Measurements from ENCODE around the gene ZKSCAN1.
A peak's percentile ranks its signal among the peaks of the same experiment; 100 is the strongest.
"Not testable (repeated sequence)": the region's sequence is repeated elsewhere in the genome, so short reads cannot be mapped to it uniquely, and the experiment has no call there.

Gene ZKSCAN1

DNA sequence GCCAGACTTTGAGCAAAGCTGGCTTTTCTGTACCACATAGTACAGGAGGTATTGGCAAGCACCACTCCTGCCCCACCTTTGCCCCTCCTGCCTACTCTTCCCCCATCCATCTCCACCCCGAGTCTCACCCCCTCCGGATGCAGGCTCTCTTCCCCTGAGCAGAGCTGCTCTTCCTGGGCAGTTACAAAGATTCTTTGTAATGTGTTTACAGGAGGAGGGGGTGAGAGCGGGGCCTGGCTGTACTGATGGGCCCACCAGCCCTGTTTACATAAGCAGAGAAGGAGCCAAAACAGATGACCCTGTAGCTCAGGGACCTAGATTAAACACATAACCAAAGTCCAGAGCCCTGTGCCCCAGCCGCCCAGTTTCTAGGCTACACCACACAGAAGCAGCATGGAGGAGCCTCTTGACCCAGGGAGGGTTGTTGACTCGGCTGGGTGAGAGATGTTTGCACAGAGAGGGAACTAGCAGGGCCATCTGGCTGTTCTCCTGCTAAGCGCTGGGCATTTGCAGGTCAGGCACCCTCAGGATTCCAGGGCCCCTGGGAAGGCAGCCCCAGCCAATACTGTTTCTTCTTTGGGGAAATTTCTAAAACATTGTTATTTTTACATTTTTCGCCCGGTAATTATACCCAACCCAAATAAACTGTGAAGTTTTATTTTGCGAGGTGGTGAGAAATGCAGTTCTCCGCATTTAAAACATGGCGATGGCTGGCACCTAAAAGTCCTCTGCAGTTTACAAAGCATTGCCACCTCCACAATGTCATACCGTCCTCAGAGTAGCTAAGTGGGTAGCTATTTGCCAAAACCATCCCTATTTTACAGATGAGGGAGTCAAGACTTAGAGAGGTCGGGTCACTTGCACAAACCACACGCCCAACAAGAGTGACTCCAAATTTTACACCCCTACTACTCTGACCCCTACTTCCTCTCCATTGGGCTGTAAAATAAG lies 11.4 kb upstream of the ZKSCAN1 start:
- DNase-seq: no peak

DNA sequence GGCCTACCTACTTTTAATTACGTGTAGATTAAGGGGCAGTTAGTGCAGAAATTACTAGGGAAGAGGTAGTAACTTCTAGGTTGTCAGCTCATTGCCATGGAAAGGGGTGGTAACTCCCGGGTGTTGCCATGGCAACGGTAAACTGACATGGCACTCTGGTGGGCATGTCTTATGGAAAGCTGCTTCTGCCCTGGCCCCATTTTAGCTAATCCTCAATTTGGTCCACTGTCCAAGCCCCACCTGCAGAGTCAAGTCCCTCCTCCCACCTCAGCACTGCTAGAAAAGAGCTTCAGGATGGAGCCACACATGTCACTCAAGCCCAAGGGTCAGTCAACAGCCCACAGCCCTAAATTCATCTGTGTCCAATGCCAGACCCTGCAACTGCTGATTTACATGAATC lies 7.5 kb upstream of the ZKSCAN1 start:
- DNase-seq: no peak

DNA sequence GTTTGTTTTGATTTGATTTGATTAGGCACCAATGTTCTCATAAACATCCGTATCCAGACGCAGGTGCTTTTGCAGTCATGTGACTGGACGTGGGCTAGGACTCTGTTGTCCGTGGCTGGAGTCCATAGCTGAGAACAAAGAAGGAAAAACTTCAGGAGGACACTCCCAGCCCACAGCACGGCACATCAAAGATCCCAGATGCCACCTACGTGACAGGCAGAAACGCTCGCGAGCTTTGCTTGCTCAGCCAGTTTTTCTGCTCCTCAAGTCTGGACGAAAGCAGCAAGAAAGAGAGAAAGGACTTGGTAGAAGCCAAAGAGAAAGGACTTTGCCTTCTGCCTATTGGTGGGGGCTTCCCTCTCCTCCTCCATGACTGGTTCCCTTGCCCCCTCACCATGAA lies 6.9 kb upstream of the ZKSCAN1 start:
- DNase-seq: no peak

DNA sequence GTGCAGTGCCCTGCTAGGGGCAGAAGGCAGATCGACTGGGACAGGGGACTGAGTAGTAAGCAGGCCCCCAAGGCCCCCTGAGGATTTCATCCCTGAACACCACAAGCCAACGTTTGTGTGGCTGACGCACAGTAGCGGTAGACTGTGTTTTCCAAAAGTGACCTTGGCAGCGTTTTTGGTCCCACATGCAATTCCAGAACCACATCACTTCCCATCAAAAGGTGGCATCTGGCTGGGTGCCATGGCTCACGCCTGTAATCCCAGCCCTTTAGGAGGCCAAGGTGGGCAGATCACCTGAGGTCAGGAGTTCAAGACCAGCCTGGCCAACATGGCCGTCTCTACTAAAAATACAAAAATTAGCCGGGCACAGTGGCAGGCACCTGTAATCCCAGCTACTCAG lies 5.4 kb upstream of the ZKSCAN1 start:
- not testable (repeated sequence) for DNase-seq

DNA sequence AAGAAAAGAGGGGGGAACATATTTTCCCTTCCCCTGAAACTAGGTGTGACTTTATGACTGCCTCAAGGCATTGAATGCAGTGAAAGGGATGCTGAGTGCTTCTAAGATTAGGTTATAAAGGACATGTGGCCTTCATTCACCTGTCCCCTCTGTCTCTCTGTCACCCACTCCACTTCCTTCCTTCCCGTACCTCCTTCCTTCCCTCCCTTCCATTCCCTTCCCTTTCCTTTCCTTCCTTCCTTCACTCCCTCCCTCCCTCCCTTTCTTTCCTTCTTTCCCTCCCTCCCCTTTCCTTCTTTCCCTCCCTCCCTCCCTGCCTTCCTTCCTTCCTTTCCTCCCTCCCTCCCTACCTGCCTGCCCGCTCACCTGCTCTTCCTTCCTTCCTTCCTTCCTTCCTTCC lies 4.5 kb upstream of the ZKSCAN1 start:
- DNase-seq: no peak

DNA sequence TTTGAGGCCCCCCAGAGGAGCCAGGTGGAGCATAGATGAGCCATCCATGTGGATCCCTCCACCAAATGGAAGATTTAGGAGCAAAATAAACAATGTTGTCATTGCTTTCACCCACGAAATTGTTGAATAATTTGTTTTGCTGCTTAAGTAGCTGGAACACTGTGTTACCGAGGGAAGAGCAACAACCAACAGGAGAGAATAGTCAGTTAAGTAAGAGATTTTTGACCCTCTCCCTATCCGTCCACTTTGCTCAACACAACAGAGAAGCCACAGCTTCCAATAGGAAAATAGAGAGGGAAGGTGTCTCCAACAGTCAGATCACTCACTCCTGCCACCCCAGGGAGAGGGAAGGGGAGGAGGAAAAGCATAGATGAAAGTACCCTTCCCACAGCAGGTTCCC lies 3.9 kb upstream of the ZKSCAN1 start:
- no peak for DNase-seq

DNA sequence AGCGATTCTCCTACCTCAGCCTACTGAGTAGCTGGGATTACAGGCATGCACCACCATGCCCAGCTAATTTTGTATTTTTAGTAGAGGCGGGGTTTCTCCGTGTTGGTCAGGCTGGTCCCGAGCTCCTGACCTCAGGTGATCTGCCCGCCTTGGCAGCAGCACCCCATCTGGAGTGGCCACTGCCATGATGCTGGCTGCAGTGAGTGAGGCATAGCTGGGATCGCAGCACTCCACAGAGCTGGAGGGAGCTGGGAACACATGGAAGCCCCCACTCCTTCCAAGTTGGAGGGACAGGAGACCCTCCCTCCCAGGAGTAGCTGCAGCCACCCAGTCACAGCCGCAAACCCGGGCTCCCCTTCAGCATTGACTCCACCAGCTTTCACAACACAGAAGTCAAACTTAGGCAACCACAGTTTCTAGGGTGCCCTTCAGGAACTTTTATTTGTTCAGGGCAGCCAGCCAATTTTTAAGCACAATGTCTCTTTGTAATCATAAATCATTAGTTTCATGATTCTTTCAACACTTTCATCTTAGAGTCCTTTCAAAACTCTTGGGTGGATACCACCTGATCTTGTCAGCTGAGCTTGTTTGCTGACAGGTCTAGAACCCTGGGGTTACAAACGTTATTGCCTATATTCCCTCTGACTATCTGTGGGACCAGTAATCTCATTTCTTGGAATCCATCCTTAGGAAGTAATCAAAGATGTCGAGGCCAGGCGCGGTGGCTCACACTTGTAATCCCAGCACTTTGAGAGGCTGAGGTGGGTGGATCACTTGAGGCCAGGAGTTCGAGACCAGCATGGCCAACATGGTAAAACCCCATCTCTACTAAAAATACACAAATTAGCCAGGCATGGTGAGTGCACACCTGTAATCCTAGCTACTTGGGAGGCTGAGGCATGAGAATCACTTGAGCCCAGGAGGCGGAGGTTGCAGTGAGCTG lies 2.7 kb upstream of the ZKSCAN1 start:
- not testable (repeated sequence) for DNase-seq

DNA sequence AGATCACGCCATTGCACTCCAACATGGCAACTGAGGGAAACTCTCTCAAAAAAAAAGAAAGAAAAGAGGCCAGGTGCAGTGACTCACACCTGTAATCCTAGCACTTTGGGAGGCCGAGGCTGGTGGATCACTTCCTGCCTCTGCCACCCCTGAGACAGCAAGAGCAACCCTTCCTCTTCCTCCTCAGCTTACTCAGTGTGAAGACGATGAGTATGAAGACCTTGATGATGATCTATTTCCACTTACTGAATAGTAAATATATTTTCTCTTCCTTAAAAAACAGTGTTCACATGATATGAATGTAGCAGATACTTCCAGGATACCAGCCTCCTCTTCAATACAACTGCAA lies 2.1 kb upstream of the ZKSCAN1 start:
- peak; percentile 42 for DNase-seq

DNA sequence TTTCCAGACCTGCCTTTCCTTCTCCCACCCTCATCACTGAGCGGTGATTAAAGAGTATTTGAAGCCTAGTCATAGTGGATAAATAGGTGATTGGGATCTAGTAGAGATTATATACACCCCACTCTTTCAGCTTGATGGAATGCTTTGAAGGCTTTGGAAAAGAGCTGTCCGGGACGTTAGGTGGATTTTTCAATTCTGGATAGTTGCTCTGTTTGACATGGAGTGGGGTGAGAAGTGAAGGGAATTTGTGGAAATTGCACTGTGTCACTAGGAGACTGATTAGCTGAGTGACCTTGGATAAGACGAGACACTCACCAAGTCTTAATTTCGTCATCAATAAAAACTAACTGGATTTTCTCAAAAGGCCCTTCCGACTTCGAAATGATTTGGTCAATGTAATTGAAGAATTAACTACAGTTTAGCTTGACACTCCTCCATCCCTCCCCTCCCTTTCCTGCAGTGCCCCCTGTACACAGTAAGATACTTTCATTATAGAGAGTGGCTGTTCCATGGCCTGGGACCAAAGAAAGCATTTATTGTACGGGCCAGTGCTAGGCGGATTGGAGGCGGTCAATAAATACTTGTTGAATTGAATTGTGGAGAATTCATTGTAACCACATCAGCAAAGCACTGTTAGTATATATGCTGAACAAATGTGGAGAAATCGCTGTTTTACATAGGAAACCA lies 962 bp downstream of the ZKSCAN1 start:
- no peak for DNase-seq

DNA sequence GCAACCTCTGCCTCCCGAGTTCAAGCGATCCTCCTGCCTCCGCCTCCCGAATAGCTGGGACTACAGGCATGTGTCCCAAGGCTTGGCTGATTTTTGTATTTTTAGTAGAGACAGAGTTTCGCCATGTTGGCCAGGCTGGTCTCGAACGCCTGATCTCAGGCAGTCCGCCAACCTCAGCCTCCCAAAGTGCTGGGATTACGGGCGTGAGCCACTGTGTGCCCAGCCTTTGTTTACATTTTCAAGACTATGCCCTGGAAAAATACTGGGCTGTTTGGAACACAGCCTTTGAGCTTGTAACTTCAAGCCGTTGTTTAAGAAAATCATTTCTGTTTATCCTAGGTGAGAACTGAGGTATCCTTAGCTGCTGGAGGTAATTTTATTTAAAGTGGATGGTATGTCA lies 1.9 kb downstream of the ZKSCAN1 start:
- no peak for DNase-seq

DNA sequence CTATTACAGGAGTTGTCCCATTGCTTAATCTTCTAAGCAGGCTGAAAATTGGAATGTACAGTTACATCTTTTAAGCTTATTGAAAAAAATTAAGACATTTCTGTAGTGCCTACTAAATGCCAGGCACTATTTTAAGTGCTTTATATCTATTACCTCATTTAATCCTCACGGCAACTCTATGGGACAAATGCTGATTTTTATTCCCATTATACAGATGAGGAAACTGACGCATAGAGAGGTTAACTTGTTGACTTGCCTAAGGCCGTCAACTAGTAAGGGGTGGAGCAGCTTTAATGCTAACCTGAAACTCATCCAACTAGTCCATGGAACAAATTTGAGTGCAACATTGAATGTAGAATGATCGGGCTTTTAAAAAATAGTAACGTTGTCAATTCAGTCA lies 2.5 kb downstream of the ZKSCAN1 start:
- no peak for DNase-seq

DNA sequence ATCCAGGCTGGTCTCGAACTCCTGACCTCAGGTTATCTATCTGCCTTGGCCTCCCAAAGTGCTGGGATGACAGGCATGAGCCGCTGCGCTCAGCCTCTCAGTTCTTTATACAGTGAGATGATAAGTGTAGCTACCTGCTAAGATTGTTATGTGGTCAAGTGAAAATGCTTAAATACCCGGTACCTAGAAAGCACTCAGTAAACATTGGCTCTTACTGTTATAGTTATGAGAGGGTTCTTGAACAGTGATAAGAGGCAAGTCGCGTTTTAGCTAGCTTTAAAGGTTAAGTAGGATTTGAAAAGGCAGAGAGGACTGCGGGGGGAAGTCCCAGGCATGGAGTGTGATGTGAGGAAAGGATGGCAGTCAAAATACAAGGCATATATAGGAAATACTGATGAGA lies 4.5 kb downstream of the ZKSCAN1 start:
- DNase-seq: no peak

DNA sequence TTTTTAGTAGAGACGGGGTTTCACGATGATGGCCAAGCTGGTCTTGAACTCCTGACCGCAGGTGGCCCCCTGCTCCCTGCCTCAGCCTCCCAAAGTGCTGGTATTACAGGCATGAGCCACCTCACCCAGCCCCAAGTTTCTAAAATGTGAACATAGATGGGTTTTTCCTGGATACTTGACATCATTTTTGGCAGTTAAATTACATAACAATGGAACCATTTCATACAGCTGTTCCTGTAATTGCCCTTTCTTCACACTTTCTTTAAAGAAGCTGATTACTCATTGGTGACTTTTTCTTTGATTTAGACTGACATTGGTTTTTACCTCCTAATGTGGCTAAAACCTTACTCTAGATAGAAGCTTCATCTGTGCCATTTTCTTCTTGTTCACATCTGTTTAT lies 5.9 kb downstream of the ZKSCAN1 start:
- DNase-seq: peak; percentile 28

DNA sequence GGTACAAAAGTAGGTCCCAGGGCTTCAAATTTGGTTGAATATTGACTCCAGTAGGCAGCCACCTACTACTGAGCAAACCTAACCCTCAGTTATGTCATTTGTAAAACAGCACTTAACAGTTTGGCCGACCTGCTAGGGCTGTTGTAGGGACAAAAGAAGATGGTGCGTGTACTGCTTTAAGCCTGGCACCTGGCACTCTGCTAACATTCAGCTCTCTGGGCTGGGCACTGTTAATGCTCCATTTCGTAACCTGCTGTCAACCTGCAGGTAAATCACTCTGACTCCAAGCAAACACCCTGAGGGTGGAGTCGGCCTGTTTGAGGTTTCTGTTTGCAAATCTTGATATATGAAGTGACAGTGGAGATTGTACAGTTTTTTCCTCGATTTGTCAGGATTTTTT lies 7.2 kb downstream of the ZKSCAN1 start:
- DNase-seq: no peak

DNA sequence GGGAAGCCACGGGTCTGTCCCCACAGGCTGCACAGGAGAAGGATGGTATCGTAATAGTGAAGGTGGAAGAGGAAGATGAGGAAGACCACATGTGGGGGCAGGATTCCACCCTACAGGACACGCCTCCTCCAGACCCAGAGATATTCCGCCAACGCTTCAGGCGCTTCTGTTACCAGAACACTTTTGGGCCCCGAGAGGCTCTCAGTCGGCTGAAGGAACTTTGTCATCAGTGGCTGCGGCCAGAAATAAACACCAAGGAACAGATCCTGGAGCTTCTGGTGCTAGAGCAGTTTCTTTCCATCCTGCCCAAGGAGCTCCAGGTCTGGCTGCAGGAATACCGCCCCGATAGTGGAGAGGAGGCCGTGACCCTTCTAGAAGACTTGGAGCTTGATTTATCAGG lies 8.1 kb downstream of the ZKSCAN1 start:
- DNase-seq: no peak

DNA sequence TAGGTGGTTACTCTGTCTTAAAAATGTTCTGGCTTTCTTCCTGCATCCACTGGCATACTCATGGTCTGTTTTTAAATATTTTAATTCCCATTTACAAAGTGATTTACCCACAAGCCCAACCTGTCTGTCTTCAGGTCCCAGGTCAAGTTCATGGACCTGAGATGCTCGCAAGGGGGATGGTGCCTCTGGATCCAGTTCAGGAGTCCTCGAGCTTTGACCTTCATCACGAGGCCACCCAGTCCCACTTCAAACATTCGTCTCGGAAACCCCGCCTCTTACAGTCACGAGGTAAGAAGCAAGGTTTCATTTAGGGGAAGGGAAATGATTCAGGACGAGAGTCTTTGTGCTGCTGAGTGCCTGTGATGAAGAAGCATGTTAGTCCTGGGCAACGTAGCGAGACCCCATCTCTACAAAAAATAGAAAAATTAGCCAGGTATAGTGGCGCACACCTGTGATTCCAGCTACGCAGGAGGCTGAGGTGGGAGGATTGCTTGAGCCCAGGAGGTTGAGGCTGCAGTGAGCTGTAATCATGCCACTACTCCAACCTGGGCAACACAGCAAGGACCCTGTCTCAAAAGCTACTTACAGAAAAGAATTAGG lies 8.7 kb downstream of the ZKSCAN1 start:
- DNase-seq: peak; percentile 44

DNA sequence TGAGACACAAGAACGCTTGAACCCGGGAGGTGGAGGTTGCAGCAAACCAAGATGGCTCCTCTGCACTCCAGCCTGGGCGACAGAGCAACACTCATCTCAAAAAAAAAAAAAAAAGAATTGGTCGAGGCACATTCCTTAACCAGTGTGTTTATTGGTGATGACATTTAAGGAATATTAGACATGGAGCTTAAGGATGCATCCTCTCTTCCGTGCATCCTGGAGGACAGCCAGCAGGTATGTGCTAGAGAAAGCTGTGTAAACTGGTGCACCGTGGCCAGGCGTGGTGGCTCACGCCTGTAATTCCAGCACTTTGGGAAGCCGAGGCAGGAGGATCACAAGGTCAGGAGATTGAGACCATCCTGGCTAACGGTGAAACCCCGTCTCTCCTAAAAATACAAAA lies 11.8 kb downstream of the ZKSCAN1 start:
- DNase-seq: no peak

DNA sequence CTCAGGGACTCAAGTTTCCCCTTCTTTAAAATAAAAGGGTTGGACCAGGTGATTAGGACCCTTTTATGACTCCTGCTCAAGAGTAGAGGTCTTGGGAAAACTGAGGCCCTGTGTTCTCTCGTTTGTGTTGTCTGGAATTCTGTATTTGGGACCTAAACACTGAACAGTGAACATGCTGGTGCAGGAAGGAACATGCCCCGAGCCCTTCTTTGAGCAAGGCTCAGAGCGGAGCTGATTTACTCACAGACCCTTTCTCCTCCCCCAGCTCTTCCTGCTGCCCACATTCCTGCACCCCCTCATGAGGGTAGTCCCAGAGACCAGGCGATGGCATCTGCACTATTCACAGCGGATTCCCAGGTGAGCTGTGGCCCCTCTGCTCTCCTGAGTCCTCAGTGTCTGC lies 14.2 kb downstream of the ZKSCAN1 start:
- no peak for DNase-seq

DNA sequence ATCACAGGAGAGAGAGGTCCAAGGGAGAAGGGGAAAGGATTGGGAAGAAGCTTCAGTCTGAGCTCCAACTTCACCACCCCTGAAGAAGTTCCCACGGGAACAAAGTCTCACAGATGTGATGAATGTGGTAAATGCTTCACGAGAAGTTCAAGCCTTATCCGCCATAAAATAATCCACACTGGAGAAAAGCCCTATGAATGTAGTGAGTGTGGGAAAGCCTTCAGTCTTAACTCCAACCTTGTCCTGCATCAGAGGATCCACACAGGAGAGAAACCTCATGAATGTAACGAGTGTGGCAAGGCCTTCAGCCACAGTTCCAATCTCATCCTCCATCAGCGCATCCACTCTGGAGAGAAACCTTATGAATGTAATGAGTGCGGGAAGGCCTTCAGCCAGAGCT lies 18.1 kb downstream of the ZKSCAN1 start:
- DNase-seq: no peak

DNA sequence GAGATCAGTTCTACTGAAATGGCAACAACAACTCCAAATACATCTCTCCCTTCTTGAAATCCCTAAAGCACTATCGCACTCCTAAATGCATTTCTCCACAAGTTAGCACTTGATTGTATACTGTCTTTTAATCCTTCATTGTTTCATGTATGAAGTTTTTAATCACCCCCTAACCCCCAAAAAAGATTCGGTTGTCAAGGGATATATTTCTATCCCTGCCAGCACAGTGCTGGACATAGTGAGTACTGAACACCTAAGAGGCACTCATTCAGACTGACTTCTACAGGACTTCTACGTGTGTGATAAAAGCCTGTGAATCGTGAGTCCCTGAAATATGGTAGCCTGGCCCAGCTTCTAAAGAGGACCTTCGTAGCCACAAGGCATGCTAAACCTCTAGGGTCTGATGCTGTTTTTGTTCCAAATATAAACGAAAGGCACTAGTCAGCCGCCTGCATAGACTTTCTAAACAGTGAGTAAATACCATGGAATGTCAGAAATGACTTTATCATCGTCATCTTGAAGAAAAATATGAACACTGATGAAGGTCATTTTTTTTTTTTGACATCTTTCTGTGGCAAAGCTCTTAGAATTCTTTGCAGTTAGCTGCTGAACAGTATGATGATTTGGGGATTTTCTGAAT lies 19.6 kb downstream of the ZKSCAN1 start:
- no peak for DNase-seq

DNA sequence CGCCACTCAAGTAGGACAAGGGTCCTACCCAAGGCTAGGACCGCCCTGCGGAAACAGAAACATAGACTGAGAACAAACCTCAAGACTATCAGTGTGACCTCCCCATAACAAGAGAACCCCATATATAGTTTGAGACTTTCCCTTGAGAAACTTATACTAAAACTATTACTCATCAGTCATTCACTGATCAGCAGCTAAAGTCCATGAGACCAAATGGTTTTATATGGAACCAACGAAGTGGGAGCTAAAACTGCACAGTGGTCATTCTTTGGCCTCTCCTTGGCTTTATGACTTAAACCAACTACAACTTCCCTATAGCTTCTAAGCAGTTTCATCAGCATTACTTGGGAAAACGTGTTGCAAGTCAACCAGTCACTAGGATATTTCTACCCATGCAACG lies 20.5 kb downstream of the ZKSCAN1 start:
- DNase-seq: no peak

DNA sequence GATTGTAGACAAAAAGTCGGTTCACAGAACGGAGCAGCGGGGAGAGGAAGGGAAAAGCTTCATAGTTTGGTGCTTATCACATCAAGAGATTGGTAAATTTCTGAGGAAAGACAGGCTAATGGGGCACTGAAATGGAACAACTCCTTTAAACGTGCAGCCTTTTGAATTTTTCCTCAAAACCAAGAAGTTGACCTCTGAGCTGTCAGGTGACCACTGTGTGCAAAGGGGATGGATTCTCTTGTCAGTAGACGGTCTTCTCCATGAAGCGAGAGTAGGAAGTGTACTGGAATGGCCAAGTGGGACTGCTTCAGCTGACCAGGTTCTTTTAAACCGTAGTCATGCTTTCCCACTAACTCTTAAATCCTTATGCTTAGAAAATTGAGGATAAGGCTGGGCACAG lies 22.9 kb downstream of the ZKSCAN1 start:
- DNase-seq: no peak
